ENCODE results near the gene ART5.

GRCh38 chr11:3609416-3610265 lies 32.2 kb downstream of the ART5 start:
- TF ChIP-seq, protein P1, sequence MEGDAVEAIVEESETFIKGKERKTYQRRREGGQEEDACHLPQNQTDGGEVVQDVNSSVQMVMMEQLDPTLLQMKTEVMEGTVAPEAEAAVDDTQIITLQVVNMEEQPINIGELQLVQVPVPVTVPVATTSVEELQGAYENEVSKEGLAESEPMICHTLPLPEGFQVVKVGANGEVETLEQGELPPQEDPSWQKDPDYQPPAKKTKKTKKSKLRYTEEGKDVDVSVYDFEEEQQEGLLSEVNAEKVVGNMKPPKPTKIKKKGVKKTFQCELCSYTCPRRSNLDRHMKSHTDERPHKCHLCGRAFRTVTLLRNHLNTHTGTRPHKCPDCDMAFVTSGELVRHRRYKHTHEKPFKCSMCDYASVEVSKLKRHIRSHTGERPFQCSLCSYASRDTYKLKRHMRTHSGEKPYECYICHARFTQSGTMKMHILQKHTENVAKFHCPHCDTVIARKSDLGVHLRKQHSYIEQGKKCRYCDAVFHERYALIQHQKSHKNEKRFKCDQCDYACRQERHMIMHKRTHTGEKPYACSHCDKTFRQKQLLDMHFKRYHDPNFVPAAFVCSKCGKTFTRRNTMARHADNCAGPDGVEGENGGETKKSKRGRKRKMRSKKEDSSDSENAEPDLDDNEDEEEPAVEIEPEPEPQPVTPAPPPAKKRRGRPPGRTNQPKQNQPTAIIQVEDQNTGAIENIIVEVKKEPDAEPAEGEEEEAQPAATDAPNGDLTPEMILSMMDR (IDR thresholded peaks at IDR 0.05) = peak; percentile 68 to 87 (median 78)
- TF ChIP-seq POLR2AphosphoS5 (IDR thresholded peaks at IDR 0.05) = no peak
